HCT116 (cell line): ENCODE data around the gene PIPOX. TPM values are rescaled to one million over a fixed set of nuclear protein-coding genes. Genes with fewer than 3 reads are reported as not detected.

Experiments used
- ATAC-seq: fragments of 200-7000 bp; cut with Tn5 transposase; 2 replicates; pipeline ENCODE4 v1.9.1; 2020; ENCODE audit warnings: mild to moderate bottlenecking, moderate library complexity
- BruUV-seq: library from RNA; stranded (reverse); fragments of 400-500 nt; replicated peaks from 2 replicates; lab custom pipeline; 2021; lab: Mats Ljungman, UMichigan
- CTCF ChIA-PET: fragments of 300-600 bp; sonication (Branson Sonifier 250); formaldehyde crosslinking; loops from one replicate; lab custom pipeline; 2021; ENCODE audit warnings: antibody characterized with exemption; lab: Charles Lee
- POLR2A ChIA-PET: fragments of 300-600, 350-600 bp; sonication (Branson Sonifier 250); formaldehyde crosslinking; loops from one replicate; lab custom pipeline; 2021; ENCODE audit warnings: antibody characterized with exemption; lab: Charles Lee
- RAD21 ChIA-PET, 2 experiments: fragments of 300-600 bp; sonication (Branson Sonifier 250); formaldehyde crosslinking; loops; one replicate each; lab custom pipeline; 2023; ENCODE audit warnings: low total read pairs in 2 of 2; ENCODE audit not compliant: uncharacterized antibody in 2 of 2, unreplicated experiment in 2 of 2, low non-redundant PET in 1 of 2; lab: Charles Lee
- DNase-seq: peaks from one replicate; pipeline ENCODE4 v3.0.0-alpha.2; 2010; ENCODE audit warnings: low read depth, low spot score
- H2AFZ ChIP-seq: fragments of 200-600 bp; shearing (Covaris generic), sonication (generic); 2 replicates; pipeline ENCODE4 v1.6.1; 2017; ENCODE audit warnings: low read depth, mixed run types, mixed read lengths, antibody characterized with exemption, low read length; ENCODE audit not compliant: poor library complexity, severe bottlenecking
- H3K27ac ChIP-seq: 2 replicates; pipeline ENCODE4 v1.5.1; 2012; ENCODE audit warnings: low read depth, low read length
- H3K27me3 ChIP-seq: fragments of 200-600 bp; sonication (generic); 2 replicates; pipeline ENCODE4 v1.6.1; 2016; ENCODE audit warnings: mixed run types, low read length, mixed read lengths; ENCODE audit not compliant: insufficient read depth
- H3K36me3 ChIP-seq, 2 experiments: fragments of 200-500 bp in 1 of 2; fragments of 200-600 bp in 1 of 2; sonication (Bioruptor generic) in 1 of 2; sonication (generic) in 1 of 2; 2 replicates each; pipeline versions ENCODE4 v1.5.1 to v1.6.1; 2014 to 2016; ENCODE audit warnings: low read length in 2 of 2, inconsistent platforms in 1 of 2, mixed read lengths in 1 of 2, mixed run types in 1 of 2; ENCODE audit not compliant: insufficient read depth in 2 of 2, control insufficient read depth in 1 of 2
- H3K4me1 ChIP-seq, 2 experiments: fragments of 200-600 bp in 1 of 2; sonication (generic) in 1 of 2; 2 replicates each; pipeline versions ENCODE4 v1.5.1 to v1.6.1; 2012 to 2017; ENCODE audit warnings: low read length in 2 of 2, inconsistent platforms in 1 of 2, mild to moderate bottlenecking in 1 of 2, mixed read lengths in 1 of 2, mixed run types in 1 of 2, moderate library complexity in 1 of 2; ENCODE audit not compliant: insufficient read depth in 2 of 2, control insufficient read depth in 1 of 2
- H3K4me2 ChIP-seq: fragments of 200-600 bp; sonication (generic); 2 replicates; pipeline ENCODE4 v1.6.1; 2017; ENCODE audit warnings: mixed run types, low read length, mixed read lengths
- H3K4me3 ChIP-seq, 2 experiments: fragments of 200-600 bp in 1 of 2; sonication (generic) in 1 of 2; replicated peaks in 1 of 2; 2 replicates each; pipeline ENCODE4 v1.5.1; 2011 to 2016; ENCODE audit warnings: low read length in 2 of 2, control low read depth in 1 of 2, low read depth in 1 of 2, mild to moderate bottlenecking in 1 of 2, mixed read lengths in 1 of 2, mixed run types in 1 of 2
- H3K79me2 ChIP-seq: fragments of 200-600 bp; sonication (generic); 2 replicates; pipeline ENCODE4 v1.6.1; 2017; ENCODE audit warnings: mild to moderate bottlenecking, mixed run types, low read length, moderate library complexity, mixed read lengths; ENCODE audit not compliant: insufficient read depth
- H3K9ac ChIP-seq: fragments of 200-600 bp; sonication (generic); 2 replicates; pipeline ENCODE4 v1.6.1; 2016; ENCODE audit warnings: low read length, mixed read lengths
- H3K9me2 ChIP-seq: fragments of 200-600 bp; sonication (generic), shearing (Covaris generic); 2 replicates; pipeline ENCODE4 v1.6.1; 2017; ENCODE audit warnings: mixed run types, mild to moderate bottlenecking, moderate library complexity; ENCODE audit not compliant: insufficient read depth
- H3K9me3 ChIP-seq, 2 experiments: fragments of 200-500 bp in 1 of 2; fragments of 200-600 bp in 1 of 2; sonication (Bioruptor generic) in 1 of 2; sonication (generic) in 1 of 2; 2 replicates each; pipeline ENCODE4 v1.6.1; 2014 to 2017; ENCODE audit warnings: low read length in 2 of 2, mixed read lengths in 2 of 2, inconsistent platforms in 1 of 2, low read depth in 1 of 2, mild to moderate bottlenecking in 1 of 2, mixed run types in 1 of 2, moderate library complexity in 1 of 2; ENCODE audit not compliant: control insufficient read depth in 1 of 2, insufficient read depth in 1 of 2
- H4K20me1 ChIP-seq: fragments of 200-600 bp; sonication (generic), shearing (Covaris generic); 2 replicates; pipeline ENCODE4 v1.6.1; 2017; ENCODE audit warnings: mixed run types, mild to moderate bottlenecking, moderate library complexity; ENCODE audit not compliant: insufficient read depth
- CEBPB ChIP-seq: IDR thresholded peaks from 2 replicates; pipeline ENCODE4 v1.6.1; 2012; ENCODE audit warnings: low read depth
- EGR1 ChIP-seq: IDR thresholded peaks from 2 replicates; pipeline ENCODE4 v1.6.1; 2012; ENCODE audit warnings: low read depth
- ELF1 ChIP-seq: IDR thresholded peaks from 2 replicates; pipeline ENCODE4 v1.6.1; 2012; ENCODE audit warnings: low read depth, borderline replicate concordance
- EZH2 ChIP-seq: fragments of 200-600 bp; sonication (generic); IDR thresholded peaks from 2 replicates; pipeline ENCODE4 v1.6.1; 2017; ENCODE audit warnings: antibody characterized with exemption, mixed run types
- FOSL1 ChIP-seq: IDR thresholded peaks from 2 replicates; pipeline ENCODE4 v1.6.1; 2012; ENCODE audit warnings: low read depth
- JUND ChIP-seq: IDR thresholded peaks from 2 replicates; pipeline ENCODE4 v1.6.1; 2012
- POLR2AphosphoS5 ChIP-seq: IDR thresholded peaks from 2 replicates; pipeline ENCODE4 v1.6.1; 2011; ENCODE audit warnings: mild to moderate bottlenecking, low read depth, low read length, moderate library complexity
- SIN3A ChIP-seq: IDR thresholded peaks from 2 replicates; pipeline ENCODE4 v1.6.1; 2012; ENCODE audit warnings: low read depth
- SP1 ChIP-seq: IDR thresholded peaks from 2 replicates; pipeline ENCODE4 v1.6.1; 2012; ENCODE audit warnings: low read depth
- YY1 ChIP-seq: IDR thresholded peaks from 2 replicates; pipeline ENCODE4 v1.6.1; 2011; ENCODE audit warnings: low read length, low read depth, moderate library complexity, mild to moderate bottlenecking; ENCODE audit not compliant: insufficient replicate concordance; ENCODE audit errors: extremely low read depth
- ZFX ChIP-seq: fragments of 450-650 bp; IDR thresholded peaks from 2 replicates; pipeline ENCODE4 v1.6.1; 2017
- ZNF274 ChIP-seq: fragments of 200-500 bp; sonication (Bioruptor generic); IDR thresholded peaks from 2 replicates; pipeline ENCODE4 v1.6.1; 2014; ENCODE audit warnings: mild to moderate bottlenecking, low read depth, low read length, inconsistent platforms
- intact Hi-C: fragments of 100-400 bp; cut with micrococcal nuclease; formaldehyde crosslinking; loops from 2 replicates; pipeline ENCODE4 v1.10.0; 2022
- total RNA-seq: library from RNA; stranded (reverse); gene quantifications from one replicate; pipeline ENCODE4 v1.2.1, GENCODE V29; 2021; ENCODE audit not compliant: unreplicated experiment
- TF ChIP-seq, protein P1 (sequence below): IDR thresholded peaks from 2 replicates; pipeline ENCODE4 v1.6.1; 2012; ENCODE audit warnings: low read depth
- TF ChIP-seq, protein P2 (sequence below): IDR thresholded peaks from 2 replicates; pipeline ENCODE4 v1.6.1; 2012
- TF ChIP-seq, protein P3 (sequence below): IDR thresholded peaks from 2 replicates; pipeline ENCODE4 v1.6.1; 2012
- TF ChIP-seq, protein P4 (sequence below): IDR thresholded peaks from 2 replicates; pipeline ENCODE4 v1.6.1; 2011; ENCODE audit warnings: mild to moderate bottlenecking, low read length, moderate library complexity; ENCODE audit not compliant: insufficient replicate concordance; ENCODE audit errors: extremely low read depth
- TF ChIP-seq, protein P5 (sequence below), 3 experiments: fragments of 200-600 bp in 1 of 3; sonication (generic) in 1 of 3; IDR thresholded peaks in 2 of 3; conservative IDR thresholded peaks in 1 of 3; 2 replicates each; pipeline ENCODE4 v1.5.1; 2012 to 2017; ENCODE audit warnings: low read depth in 2 of 3, low read length in 2 of 3, antibody characterized with exemption in 1 of 3, borderline replicate concordance in 1 of 3, control low read depth in 1 of 3, mild to moderate bottlenecking in 1 of 3, mixed read lengths in 1 of 3, mixed run types in 1 of 3, moderate library complexity in 1 of 3; ENCODE audit not compliant: insufficient read depth in 1 of 3

PIPOX gene
- total RNA-seq, 1 experiment from 2014 or later = 1.8 TPM

DNA sequence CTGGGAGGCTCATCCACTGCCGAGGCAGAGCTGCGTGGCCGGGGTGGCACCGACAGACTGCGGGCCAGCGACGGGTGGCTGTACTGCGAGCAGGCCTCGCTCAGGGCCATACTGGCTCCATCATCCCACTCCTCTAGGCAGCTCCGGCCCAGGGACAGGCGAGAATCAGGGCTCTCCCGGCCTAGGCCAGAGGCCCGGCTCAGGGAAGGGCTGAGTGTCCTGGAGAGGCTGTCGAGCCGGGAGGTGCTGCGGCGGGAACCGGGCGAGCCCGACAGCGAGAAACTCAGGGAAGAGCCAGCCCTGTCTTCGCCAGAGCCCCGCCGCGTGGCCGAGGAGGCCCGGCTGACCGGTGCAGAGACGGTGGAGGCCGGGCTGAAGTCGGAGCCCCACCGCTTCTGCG lies 37.4 kb downstream of the PIPOX start:
- no peak for DNase-seq
- Histone ChIP-seq H3K4me3 (no peak overlapping the region), H2AFZ (no peak overlapping the region), H3K4me2 (no peak overlapping the region), H3K9ac (no peak overlapping the region), H3K27me3 (no peaks in the 10 kb centered on the region), H3K27ac (no peak overlapping the region), H3K79me2 (no peaks in the 10 kb centered on the region), H3K36me3 (0 out of 4 replicates have a peak, but pooled peaks cover 0 to 3% of the 10 kb centered on the region in 2 experiments), H4K20me1 (no peaks in the 10 kb centered on the region), H3K4me1 (peaks cover 0 to 12% of the 10 kb centered on the region in 2 experiments; a peak in 2 of 4 replicates), H3K9me3 (no peaks in the 10 kb centered on the region), H3K9me2 (no peaks in the 10 kb centered on the region)
- ChIA-PET RAD21 (no interaction called here), CTCF (interaction anchor here (2.0 kb wide), 1 partner anchor 115 kb away, joined by 8 read pairs; no protein-coding TSS in a partner anchor), POLR2A (no interaction called here)
- TF ChIP-seq, protein P1, sequence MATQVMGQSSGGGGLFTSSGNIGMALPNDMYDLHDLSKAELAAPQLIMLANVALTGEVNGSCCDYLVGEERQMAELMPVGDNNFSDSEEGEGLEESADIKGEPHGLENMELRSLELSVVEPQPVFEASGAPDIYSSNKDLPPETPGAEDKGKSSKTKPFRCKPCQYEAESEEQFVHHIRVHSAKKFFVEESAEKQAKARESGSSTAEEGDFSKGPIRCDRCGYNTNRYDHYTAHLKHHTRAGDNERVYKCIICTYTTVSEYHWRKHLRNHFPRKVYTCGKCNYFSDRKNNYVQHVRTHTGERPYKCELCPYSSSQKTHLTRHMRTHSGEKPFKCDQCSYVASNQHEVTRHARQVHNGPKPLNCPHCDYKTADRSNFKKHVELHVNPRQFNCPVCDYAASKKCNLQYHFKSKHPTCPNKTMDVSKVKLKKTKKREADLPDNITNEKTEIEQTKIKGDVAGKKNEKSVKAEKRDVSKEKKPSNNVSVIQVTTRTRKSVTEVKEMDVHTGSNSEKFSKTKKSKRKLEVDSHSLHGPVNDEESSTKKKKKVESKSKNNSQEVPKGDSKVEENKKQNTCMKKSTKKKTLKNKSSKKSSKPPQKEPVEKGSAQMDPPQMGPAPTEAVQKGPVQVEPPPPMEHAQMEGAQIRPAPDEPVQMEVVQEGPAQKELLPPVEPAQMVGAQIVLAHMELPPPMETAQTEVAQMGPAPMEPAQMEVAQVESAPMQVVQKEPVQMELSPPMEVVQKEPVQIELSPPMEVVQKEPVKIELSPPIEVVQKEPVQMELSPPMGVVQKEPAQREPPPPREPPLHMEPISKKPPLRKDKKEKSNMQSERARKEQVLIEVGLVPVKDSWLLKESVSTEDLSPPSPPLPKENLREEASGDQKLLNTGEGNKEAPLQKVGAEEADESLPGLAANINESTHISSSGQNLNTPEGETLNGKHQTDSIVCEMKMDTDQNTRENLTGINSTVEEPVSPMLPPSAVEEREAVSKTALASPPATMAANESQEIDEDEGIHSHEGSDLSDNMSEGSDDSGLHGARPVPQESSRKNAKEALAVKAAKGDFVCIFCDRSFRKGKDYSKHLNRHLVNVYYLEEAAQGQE = no peak
- no peak for TF ChIP-seq YY1
- TF ChIP-seq, protein P2, sequence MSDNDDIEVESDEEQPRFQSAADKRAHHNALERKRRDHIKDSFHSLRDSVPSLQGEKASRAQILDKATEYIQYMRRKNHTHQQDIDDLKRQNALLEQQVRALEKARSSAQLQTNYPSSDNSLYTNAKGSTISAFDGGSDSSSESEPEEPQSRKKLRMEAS = no peak
- TF ChIP-seq JUND = no peak
- no peak for TF ChIP-seq SIN3A
- TF ChIP-seq FOSL1 = no peak
- no peak for TF ChIP-seq ZNF274
- no peak for TF ChIP-seq CEBPB
- no peak for TF ChIP-seq EZH2
- TF ChIP-seq ZFX = no peak
- TF ChIP-seq POLR2AphosphoS5 = no peak
- TF ChIP-seq SP1 = no peak
- TF ChIP-seq, protein P3, sequence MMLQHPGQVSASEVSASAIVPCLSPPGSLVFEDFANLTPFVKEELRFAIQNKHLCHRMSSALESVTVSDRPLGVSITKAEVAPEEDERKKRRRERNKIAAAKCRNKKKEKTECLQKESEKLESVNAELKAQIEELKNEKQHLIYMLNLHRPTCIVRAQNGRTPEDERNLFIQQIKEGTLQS = no peak
- no peak for TF ChIP-seq ELF1
- TF ChIP-seq, protein P4, sequence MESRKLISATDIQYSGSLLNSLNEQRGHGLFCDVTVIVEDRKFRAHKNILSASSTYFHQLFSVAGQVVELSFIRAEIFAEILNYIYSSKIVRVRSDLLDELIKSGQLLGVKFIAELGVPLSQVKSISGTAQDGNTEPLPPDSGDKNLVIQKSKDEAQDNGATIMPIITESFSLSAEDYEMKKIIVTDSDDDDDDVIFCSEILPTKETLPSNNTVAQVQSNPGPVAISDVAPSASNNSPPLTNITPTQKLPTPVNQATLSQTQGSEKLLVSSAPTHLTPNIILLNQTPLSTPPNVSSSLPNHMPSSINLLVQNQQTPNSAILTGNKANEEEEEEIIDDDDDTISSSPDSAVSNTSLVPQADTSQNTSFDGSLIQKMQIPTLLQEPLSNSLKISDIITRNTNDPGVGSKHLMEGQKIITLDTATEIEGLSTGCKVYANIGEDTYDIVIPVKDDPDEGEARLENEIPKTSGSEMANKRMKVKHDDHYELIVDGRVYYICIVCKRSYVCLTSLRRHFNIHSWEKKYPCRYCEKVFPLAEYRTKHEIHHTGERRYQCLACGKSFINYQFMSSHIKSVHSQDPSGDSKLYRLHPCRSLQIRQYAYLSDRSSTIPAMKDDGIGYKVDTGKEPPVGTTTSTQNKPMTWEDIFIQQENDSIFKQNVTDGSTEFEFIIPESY = no peak
- no peak for TF ChIP-seq EGR1
- TF ChIP-seq, protein P5, sequence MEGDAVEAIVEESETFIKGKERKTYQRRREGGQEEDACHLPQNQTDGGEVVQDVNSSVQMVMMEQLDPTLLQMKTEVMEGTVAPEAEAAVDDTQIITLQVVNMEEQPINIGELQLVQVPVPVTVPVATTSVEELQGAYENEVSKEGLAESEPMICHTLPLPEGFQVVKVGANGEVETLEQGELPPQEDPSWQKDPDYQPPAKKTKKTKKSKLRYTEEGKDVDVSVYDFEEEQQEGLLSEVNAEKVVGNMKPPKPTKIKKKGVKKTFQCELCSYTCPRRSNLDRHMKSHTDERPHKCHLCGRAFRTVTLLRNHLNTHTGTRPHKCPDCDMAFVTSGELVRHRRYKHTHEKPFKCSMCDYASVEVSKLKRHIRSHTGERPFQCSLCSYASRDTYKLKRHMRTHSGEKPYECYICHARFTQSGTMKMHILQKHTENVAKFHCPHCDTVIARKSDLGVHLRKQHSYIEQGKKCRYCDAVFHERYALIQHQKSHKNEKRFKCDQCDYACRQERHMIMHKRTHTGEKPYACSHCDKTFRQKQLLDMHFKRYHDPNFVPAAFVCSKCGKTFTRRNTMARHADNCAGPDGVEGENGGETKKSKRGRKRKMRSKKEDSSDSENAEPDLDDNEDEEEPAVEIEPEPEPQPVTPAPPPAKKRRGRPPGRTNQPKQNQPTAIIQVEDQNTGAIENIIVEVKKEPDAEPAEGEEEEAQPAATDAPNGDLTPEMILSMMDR (IDR thresholded peaks at IDR 0.05 in 2 of 3, conservative IDR thresholded peaks at IDR 0.05 in 1 of 3; ENCODE audit: borderline replicate concordance in 1 of 3, insufficient read depth in 1 of 3, low read depth in 2 of 3, low read length in 2 of 3) = no peak
- BruUV-seq = no TSS peak
- no peak for ATAC-seq
- intact Hi-C loops = no loop called here
